ENCODE data around the gene OIT3. TPM values are rescaled to one million over a fixed set of nuclear protein-coding genes. Genes with fewer than 3 reads are reported as not detected.

Gene OIT3
- total RNA-seq, 1 donor from 2014 or later: not detected

DNA sequence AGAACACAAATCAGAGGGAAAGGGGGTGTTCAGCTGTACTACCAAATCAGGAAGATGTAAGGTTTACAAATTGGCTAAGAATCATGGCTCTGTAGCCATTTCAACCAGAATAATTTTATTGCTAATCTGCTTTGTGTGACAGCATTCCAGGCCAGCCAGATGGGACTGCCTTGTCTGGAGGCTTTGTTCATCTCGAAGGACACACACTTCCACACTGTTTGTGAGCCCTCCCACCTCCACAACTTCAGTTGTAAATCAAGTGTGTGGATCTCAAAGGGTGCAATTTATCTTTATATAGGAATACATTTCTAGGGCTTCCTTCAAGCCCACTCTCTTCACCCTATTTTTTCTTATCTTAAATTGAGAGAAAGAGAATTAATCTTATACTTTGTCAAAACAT is 6.9 kb upstream of the OIT3 start:
- DNase-seq: no peak
- Mint-ChIP-seq H3K36me3 (ENCODE audit: unreplicated experiment) (no peaks in the 10 kb centered on the region), H3K9me3 (ENCODE audit: unreplicated experiment) (no peaks in the 10 kb centered on the region), H3K27ac (ENCODE audit: unreplicated experiment) (no peak overlapping the region), H3K27me3 (ENCODE audit: unreplicated experiment) (no peaks in the 10 kb centered on the region), H3K4me1 (ENCODE audit: low read depth, unreplicated experiment) (peaks cover 8% of the 10 kb centered on the region), H3K4me3 (ENCODE audit: unreplicated experiment) (no peak overlapping the region)
- TF ChIP-seq, protein P1, sequence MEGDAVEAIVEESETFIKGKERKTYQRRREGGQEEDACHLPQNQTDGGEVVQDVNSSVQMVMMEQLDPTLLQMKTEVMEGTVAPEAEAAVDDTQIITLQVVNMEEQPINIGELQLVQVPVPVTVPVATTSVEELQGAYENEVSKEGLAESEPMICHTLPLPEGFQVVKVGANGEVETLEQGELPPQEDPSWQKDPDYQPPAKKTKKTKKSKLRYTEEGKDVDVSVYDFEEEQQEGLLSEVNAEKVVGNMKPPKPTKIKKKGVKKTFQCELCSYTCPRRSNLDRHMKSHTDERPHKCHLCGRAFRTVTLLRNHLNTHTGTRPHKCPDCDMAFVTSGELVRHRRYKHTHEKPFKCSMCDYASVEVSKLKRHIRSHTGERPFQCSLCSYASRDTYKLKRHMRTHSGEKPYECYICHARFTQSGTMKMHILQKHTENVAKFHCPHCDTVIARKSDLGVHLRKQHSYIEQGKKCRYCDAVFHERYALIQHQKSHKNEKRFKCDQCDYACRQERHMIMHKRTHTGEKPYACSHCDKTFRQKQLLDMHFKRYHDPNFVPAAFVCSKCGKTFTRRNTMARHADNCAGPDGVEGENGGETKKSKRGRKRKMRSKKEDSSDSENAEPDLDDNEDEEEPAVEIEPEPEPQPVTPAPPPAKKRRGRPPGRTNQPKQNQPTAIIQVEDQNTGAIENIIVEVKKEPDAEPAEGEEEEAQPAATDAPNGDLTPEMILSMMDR (IDR thresholded peaks at IDR 0.05; ENCODE audit: partially characterized antibody, unreplicated experiment): no peak

DNA sequence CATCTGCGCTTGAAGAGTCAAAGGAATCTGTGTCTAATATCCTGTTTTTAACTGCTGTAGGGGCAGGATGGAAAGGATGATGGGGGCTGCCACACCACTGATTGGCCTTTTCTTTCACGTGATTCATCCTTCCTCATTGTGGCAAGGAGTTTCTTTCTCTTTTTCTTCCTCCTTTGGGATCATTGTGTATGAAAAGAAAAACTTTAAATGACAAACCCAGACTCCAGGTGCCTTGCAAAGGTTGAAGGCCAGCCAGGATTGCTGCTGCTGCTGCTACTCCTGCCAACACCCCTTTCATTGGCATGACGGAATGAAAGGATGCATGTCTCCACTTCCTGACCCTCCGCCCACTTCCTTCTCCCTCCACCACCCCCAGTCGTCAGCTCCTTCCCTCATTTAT is 6.5 kb upstream of the OIT3 start:
- TF ChIP-seq, protein P1 (IDR thresholded peaks at IDR 0.05; ENCODE audit: partially characterized antibody, unreplicated experiment): no peak
- Mint-ChIP-seq H3K4me1 (ENCODE audit: low read depth, unreplicated experiment) (peaks cover 8% of the 10 kb centered on the region), H3K9me3 (ENCODE audit: unreplicated experiment) (no peaks in the 10 kb centered on the region), H3K27ac (ENCODE audit: unreplicated experiment) (no peak overlapping the region), H3K27me3 (ENCODE audit: unreplicated experiment) (no peaks in the 10 kb centered on the region), H3K4me3 (ENCODE audit: unreplicated experiment) (no peak overlapping the region), H3K36me3 (ENCODE audit: unreplicated experiment) (no peaks in the 10 kb centered on the region)
- DNase-seq: no peak

DNA sequence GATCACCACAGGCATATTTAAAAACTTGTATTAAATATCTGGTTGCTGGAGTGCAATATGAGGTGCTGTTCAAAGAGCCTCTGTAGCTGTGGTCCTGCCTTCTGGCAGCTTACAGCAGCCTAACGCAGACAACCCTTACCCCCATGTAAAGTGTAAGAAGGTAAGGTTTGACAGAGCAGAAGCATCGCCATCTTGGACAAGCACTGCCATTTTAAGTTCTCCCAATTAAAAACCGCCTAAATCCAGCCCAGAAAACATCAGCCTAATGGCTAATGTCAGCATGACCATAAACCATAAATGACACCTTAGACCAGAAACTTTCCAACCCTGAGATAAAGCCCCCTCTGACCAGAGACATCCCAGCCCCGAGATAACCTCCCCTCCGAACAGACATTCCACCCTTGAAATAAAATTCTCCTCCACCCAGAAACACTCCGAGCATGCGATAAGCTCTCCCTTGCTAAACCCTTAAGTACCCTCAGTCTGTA is 5.3 kb upstream of the OIT3 start:
- Mint-ChIP-seq H3K27me3 (ENCODE audit: unreplicated experiment) (no peaks in the 10 kb centered on the region), H3K9me3 (ENCODE audit: unreplicated experiment) (no peaks in the 10 kb centered on the region), H3K27ac (ENCODE audit: unreplicated experiment) (no peak overlapping the region), H3K4me3 (ENCODE audit: unreplicated experiment) (no peak overlapping the region), H3K4me1 (ENCODE audit: low read depth, unreplicated experiment) (peaks cover 8% of the 10 kb centered on the region), H3K36me3 (ENCODE audit: unreplicated experiment) (no peaks in the 10 kb centered on the region)
- DNase-seq: no peak
- TF ChIP-seq, protein P1 (IDR thresholded peaks at IDR 0.05; ENCODE audit: partially characterized antibody, unreplicated experiment): no peak

DNA sequence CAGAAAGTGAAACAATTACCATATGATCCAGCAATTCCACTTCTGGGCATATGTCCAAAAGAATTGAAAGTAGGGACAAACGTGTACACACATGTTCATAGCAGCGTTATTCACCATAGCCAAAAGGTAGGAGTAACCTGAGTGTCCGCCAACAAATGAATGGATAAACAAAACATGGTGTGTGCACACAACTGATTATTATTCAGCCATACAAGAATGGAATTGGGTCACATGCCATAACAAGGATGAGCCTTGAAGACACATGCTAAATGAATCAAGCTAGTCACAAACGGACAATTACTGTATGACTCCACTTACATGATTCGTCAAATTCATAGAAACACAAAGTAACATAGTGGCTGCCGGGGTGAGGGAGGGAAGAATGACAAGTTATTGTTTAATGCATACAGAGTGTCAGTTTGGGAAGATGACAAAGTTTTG is 4.1 kb upstream of the OIT3 start:
- peaks cover 8% of the 10 kb centered on the region for H3K4me1 Mint-ChIP-seq (ENCODE audit: low read depth, unreplicated experiment)
- H3K4me3 Mint-ChIP-seq (ENCODE audit: unreplicated experiment): no peak overlapping the region
- H3K27me3 Mint-ChIP-seq (ENCODE audit: unreplicated experiment): no peaks in the 10 kb centered on the region
- no peak for DNase-seq
- H3K27ac Mint-ChIP-seq (ENCODE audit: unreplicated experiment): no peak overlapping the region
- H3K9me3 Mint-ChIP-seq (ENCODE audit: unreplicated experiment): no peaks in the 10 kb centered on the region
- no peaks in the 10 kb centered on the region for H3K36me3 Mint-ChIP-seq (ENCODE audit: unreplicated experiment)
- TF ChIP-seq, protein P1 (IDR thresholded peaks at IDR 0.05; ENCODE audit: partially characterized antibody, unreplicated experiment): no peak

DNA sequence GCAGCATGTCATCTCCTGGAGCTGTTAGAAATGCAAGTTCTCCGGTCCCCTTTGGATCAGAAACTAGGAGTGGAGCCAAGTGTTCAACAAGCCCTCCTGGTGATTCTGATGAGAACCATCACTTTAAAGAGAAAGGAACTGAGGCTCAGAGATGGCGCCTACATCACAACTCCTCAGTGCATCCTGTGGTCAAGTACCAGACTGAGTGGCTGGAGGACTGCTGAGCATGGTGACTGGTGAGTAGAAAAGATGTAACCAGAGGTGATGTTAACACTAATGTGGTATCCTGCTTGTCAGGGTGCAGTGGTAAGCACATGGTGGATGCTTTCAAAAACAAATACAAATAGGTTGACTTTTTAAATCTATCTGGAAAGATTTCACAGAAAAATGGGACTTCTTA is 3.5 kb upstream of the OIT3 start:
- DNase-seq: no peak
- Mint-ChIP-seq H3K4me3 (ENCODE audit: unreplicated experiment) (no peak overlapping the region), H3K27me3 (ENCODE audit: unreplicated experiment) (no peaks in the 10 kb centered on the region), H3K4me1 (ENCODE audit: low read depth, unreplicated experiment) (peaks cover 8% of the 10 kb centered on the region), H3K9me3 (ENCODE audit: unreplicated experiment) (no peaks in the 10 kb centered on the region), H3K36me3 (ENCODE audit: unreplicated experiment) (no peaks in the 10 kb centered on the region), H3K27ac (ENCODE audit: unreplicated experiment) (no peak overlapping the region)
- TF ChIP-seq, protein P1 (IDR thresholded peaks at IDR 0.05; ENCODE audit: partially characterized antibody, unreplicated experiment): no peak

Measured in glutamatergic neuron (in vitro differentiated cells).